Activated B cell treated with CpG ODN at 0.5 μM for 24 hours (primary cell): ENCODE results near the gene PARL. TPM values are rescaled to one million over a fixed set of nuclear protein-coding genes. Genes with fewer than 3 reads are reported as not detected.

Experiments
- ATAC-seq: fragments of 200-7000 bp; cut with Tn5 transposase; one replicate; pipeline ENCODE4 v1.10.0; 2021; ENCODE audit warnings: low read depth, mild to moderate bottlenecking, moderate library complexity
- CTCF ChIA-PET: fragments of 350-600 bp; sonication (Branson Sonifier 250); formaldehyde crosslinking; loops from one replicate; lab custom pipeline; 2021; ENCODE audit warnings: antibody characterized with exemption; lab: Charles Lee
- POLR2A ChIA-PET: fragments of 350-600 bp; sonication (Branson Sonifier 250); formaldehyde crosslinking; loops from one replicate; lab custom pipeline; 2021; ENCODE audit warnings: antibody characterized with exemption; lab: Charles Lee
- DNase-seq: peaks from one replicate; pipeline ENCODE4 v3.0.0; 2022
- H3K27ac Mint-ChIP-seq: one replicate; pipeline ENCODE4 v1.8.0; 2020; ENCODE audit warnings: mixed read lengths
- H3K27me3 Mint-ChIP-seq: one replicate; pipeline ENCODE4 v1.8.0; 2021; ENCODE audit warnings: mixed read lengths
- H3K36me3 Mint-ChIP-seq: one replicate; pipeline ENCODE4 v1.8.0; 2021; ENCODE audit warnings: low read depth, mixed read lengths
- H3K4me1 Mint-ChIP-seq: one replicate; pipeline ENCODE4 v1.8.0; 2021; ENCODE audit warnings: mixed read lengths
- H3K4me3 Mint-ChIP-seq: one replicate; pipeline ENCODE4 v1.8.0; 2020; ENCODE audit warnings: mild to moderate bottlenecking, mixed read lengths
- H3K9me3 Mint-ChIP-seq: one replicate; pipeline ENCODE4 v1.8.0; 2020; ENCODE audit warnings: mixed read lengths
- CTCF ChIP-seq: fragments of 200-600 bp; IDR thresholded peaks from one replicate; pipeline ENCODE4 v1.8.0; 2022; ENCODE audit warnings: antibody characterized with exemption, mild to moderate bottlenecking
- intact Hi-C: fragments of 100-400 bp; cut with micrococcal nuclease; formaldehyde crosslinking; loops from one replicate; pipeline ENCODE4 v1.15.1; 2024
- total RNA-seq: library from RNA; stranded (reverse); gene quantifications from 2 replicates; pipeline ENCODE4 v1.2.3, GENCODE V29; 2022

The PARL gene
- total RNA-seq, 1 donor from 2014 or later = 57.6 TPM

- no peak for ATAC-seq
- DNase-seq = no peak
- Mint-ChIP-seq H3K27me3 (no peaks in the 10 kb centered on the region), H3K36me3 (peaks cover 26% of the 10 kb centered on the region), H3K4me1 (peaks cover 21% of the 10 kb centered on the region), H3K9me3 (no peaks in the 10 kb centered on the region), H3K4me3 (no peak overlapping the region), H3K27ac (no peak overlapping the region)
- no peak for TF ChIP-seq CTCF
- ChIA-PET POLR2A (no interaction called here), CTCF (no interaction called here)
- intact Hi-C loops = no loop called here
These were observed 13.1 kb downstream of the PARL start for GRCh38 chr3:183871541-183871940.

GRCh38 chr3:183870563-183870962, 14.1 kb downstream of the PARL start:
- TF ChIP-seq CTCF = no peak
- Mint-ChIP-seq H3K4me1 (peaks cover 21% of the 10 kb centered on the region), H3K36me3 (peaks cover 32% of the 10 kb centered on the region), H3K9me3 (no peaks in the 10 kb centered on the region), H3K4me3 (no peak overlapping the region), H3K27me3 (no peaks in the 10 kb centered on the region), H3K27ac (no peak overlapping the region)
- POLR2A ChIA-PET = no interaction called here
- CTCF ChIA-PET = no interaction called here
- DNase-seq (no peak), ATAC-seq (no peak)
- intact Hi-C loops = no loop called here

- H3K27ac Mint-ChIP-seq = no peak overlapping the region
These were observed 15.9 kb downstream of the PARL start for GRCh38 chr3:183868796-183869195.

GRCh38 chr3:183862610-183863009, 22.1 kb downstream of the PARL start:
- CTCF ChIA-PET = no interaction called here
- POLR2A ChIA-PET = no interaction called here
- Mint-ChIP-seq H3K4me1 (no peaks in the 10 kb centered on the region), H3K27me3 (no peaks in the 10 kb centered on the region), H3K9me3 (no peaks in the 10 kb centered on the region), H3K36me3 (peaks cover 77% of the 10 kb centered on the region), H3K4me3 (no peak overlapping the region), H3K27ac (no peak overlapping the region)
- ATAC-seq (no peak), DNase-seq (no peak)
- intact Hi-C loops = no loop called here
- no peak for TF ChIP-seq CTCF

More at GRCh38 chr3:183868796-183869195, 15.9 kb downstream of the PARL start:
- Mint-ChIP-seq H3K4me3 (no peak overlapping the region), H3K27me3 (no peaks in the 10 kb centered on the region), H3K36me3 (peaks cover 41% of the 10 kb centered on the region), H3K4me1 (peaks cover 21% of the 10 kb centered on the region), H3K9me3 (no peaks in the 10 kb centered on the region)
- no peak for TF ChIP-seq CTCF
- intact Hi-C loops = no loop called here
- CTCF ChIA-PET = no interaction called here
- POLR2A ChIA-PET = no interaction called here
- DNase-seq = no peak
- ATAC-seq = no peak

- no peak for DNase-seq
- H3K27me3 Mint-ChIP-seq = no peaks in the 10 kb centered on the region
- no peak overlapping the region for H3K27ac Mint-ChIP-seq
These were observed 26.8 kb downstream of the PARL start for GRCh38 chr3:183857863-183858262.

More at GRCh38 chr3:183857863-183858262, 26.8 kb downstream of the PARL start:
- intact Hi-C loops = no loop called here
- POLR2A ChIA-PET = no interaction called here
- Mint-ChIP-seq H3K4me3 (no peak overlapping the region), H3K36me3 (peaks cover 75% of the 10 kb centered on the region), H3K4me1 (no peaks in the 10 kb centered on the region), H3K9me3 (no peaks in the 10 kb centered on the region)
- no peak for ATAC-seq
- TF ChIP-seq CTCF = no peak
- CTCF ChIA-PET = no interaction called here
